ENCODE data around the gene ATP6V0D1.

ATP6V0D1 gene

GRCh38 chr16:67445441-67445912 is 35.5 kb downstream of the ATP6V0D1 start:
- no peaks in the 10 kb centered on the region for H3K27me3 Mint-ChIP-seq
- H3K9me3 Mint-ChIP-seq: no peaks in the 10 kb centered on the region
- H3K4me1 Mint-ChIP-seq: peaks cover 29% of the 10 kb centered on the region
- DNase-seq (ENCODE audit: low spot score in 2 of 2) (no peak), ATAC-seq (replicated peaks; ENCODE audit: extremely low read depth, poor library complexity, severe bottlenecking) (no peak)
- no peak overlapping the region for H3K4me3 Mint-ChIP-seq
- peak overlapping the region; percentile 60 for H3K27ac Mint-ChIP-seq (ENCODE audit: low read depth)
- peaks cover 12% of the 10 kb centered on the region for H3K36me3 Mint-ChIP-seq (ENCODE audit: insufficient read depth)

- DNase-seq (ENCODE audit: low spot score in 2 of 2) (no peak), ATAC-seq (replicated peaks; ENCODE audit: extremely low read depth, poor library complexity, severe bottlenecking) (no peak)
- Mint-ChIP-seq H3K9me3 (no peaks in the 10 kb centered on the region), H3K4me3 (no peak overlapping the region), H3K27ac (ENCODE audit: low read depth) (peak overlapping the region; percentile 60), H3K36me3 (ENCODE audit: insufficient read depth) (peaks cover 9% of the 10 kb centered on the region), H3K27me3 (no peaks in the 10 kb centered on the region), H3K4me1 (peaks cover 25% of the 10 kb centered on the region)
Measured at GRCh38 chr16:67445126-67445426, 35.9 kb downstream of the ATP6V0D1 start.

- Mint-ChIP-seq H3K36me3 (ENCODE audit: insufficient read depth) (peaks cover 8% of the 10 kb centered on the region), H3K27me3 (no peaks in the 10 kb centered on the region), H3K4me3 (no peak overlapping the region), H3K9me3 (no peaks in the 10 kb centered on the region), H3K4me1 (peaks cover 20% of the 10 kb centered on the region), H3K27ac (ENCODE audit: low read depth) (peak overlapping the region; percentile 60)
- DNase-seq (ENCODE audit: low spot score in 2 of 2) (no peak), ATAC-seq (replicated peaks; ENCODE audit: extremely low read depth, poor library complexity, severe bottlenecking) (no peak)
Measured at GRCh38 chr16:67444259-67445125, 36.5 kb downstream of the ATP6V0D1 start.

- ATAC-seq (replicated peaks; ENCODE audit: extremely low read depth, poor library complexity, severe bottlenecking): no peak
- Mint-ChIP-seq H3K4me1 (peaks cover 24% of the 10 kb centered on the region), H3K9me3 (no peaks in the 10 kb centered on the region), H3K4me3 (no peak overlapping the region), H3K27me3 (no peaks in the 10 kb centered on the region), H3K27ac (ENCODE audit: low read depth) (peak overlapping the region; percentile 35), H3K36me3 (ENCODE audit: insufficient read depth) (peaks cover 12% of the 10 kb centered on the region)
- DNase-seq (ENCODE audit: low spot score in 2 of 2): no peak
Measured at GRCh38 chr16:67443265-67443664, 37.7 kb downstream of the ATP6V0D1 start.

- no peak for ATAC-seq (replicated peaks; ENCODE audit: extremely low read depth, poor library complexity, severe bottlenecking)
- no peak overlapping the region for H3K27ac Mint-ChIP-seq (ENCODE audit: low read depth)
- no peak overlapping the region for H3K4me3 Mint-ChIP-seq
- peaks cover 12% of the 10 kb centered on the region for H3K36me3 Mint-ChIP-seq (ENCODE audit: insufficient read depth)
- peaks cover 24% of the 10 kb centered on the region for H3K4me1 Mint-ChIP-seq
- DNase-seq (ENCODE audit: low spot score in 2 of 2): no peak
- no peaks in the 10 kb centered on the region for H3K27me3 Mint-ChIP-seq
- no peaks in the 10 kb centered on the region for H3K9me3 Mint-ChIP-seq
Measured at GRCh38 chr16:67442581-67443255, 38.2 kb downstream of the ATP6V0D1 start.

GRCh38 chr16:67441907-67442306 is 39.0 kb downstream of the ATP6V0D1 start:
- peaks cover 12% of the 10 kb centered on the region for H3K36me3 Mint-ChIP-seq (ENCODE audit: insufficient read depth)
- H3K4me3 Mint-ChIP-seq: no peak overlapping the region
- DNase-seq (ENCODE audit: low spot score in 2 of 2) (no peak), ATAC-seq (replicated peaks; ENCODE audit: extremely low read depth, poor library complexity, severe bottlenecking) (no peak)
- H3K27ac Mint-ChIP-seq (ENCODE audit: low read depth): no peak overlapping the region
- H3K27me3 Mint-ChIP-seq: no peaks in the 10 kb centered on the region
- H3K9me3 Mint-ChIP-seq: no peaks in the 10 kb centered on the region
- peaks cover 22% of the 10 kb centered on the region for H3K4me1 Mint-ChIP-seq

GRCh38 chr16:67441271-67441753 is 39.6 kb downstream of the ATP6V0D1 start:
- Mint-ChIP-seq H3K27ac (ENCODE audit: low read depth) (no peak overlapping the region), H3K27me3 (no peaks in the 10 kb centered on the region), H3K36me3 (ENCODE audit: insufficient read depth) (peaks cover 10% of the 10 kb centered on the region), H3K4me1 (peaks cover 16% of the 10 kb centered on the region), H3K9me3 (no peaks in the 10 kb centered on the region), H3K4me3 (no peak overlapping the region)
- no peak for ATAC-seq (replicated peaks; ENCODE audit: extremely low read depth, poor library complexity, severe bottlenecking)
- DNase-seq (ENCODE audit: low spot score in 2 of 2): no peak

GRCh38 chr16:67438824-67439393 is 42.0 kb downstream of the ATP6V0D1 start:
- H3K27ac Mint-ChIP-seq (ENCODE audit: low read depth): no peak overlapping the region
- no peak for DNase-seq (ENCODE audit: low spot score in 2 of 2)
- H3K27me3 Mint-ChIP-seq: no peaks in the 10 kb centered on the region
- H3K9me3 Mint-ChIP-seq: no peaks in the 10 kb centered on the region
- H3K36me3 Mint-ChIP-seq (ENCODE audit: insufficient read depth): peaks cover 7% of the 10 kb centered on the region
- H3K4me1 Mint-ChIP-seq: peaks cover 8% of the 10 kb centered on the region
- no peak overlapping the region for H3K4me3 Mint-ChIP-seq
- no peak for ATAC-seq (replicated peaks; ENCODE audit: extremely low read depth, poor library complexity, severe bottlenecking)

GRCh38 chr16:67438098-67438791 is 42.7 kb downstream of the ATP6V0D1 start:
- ATAC-seq (replicated peaks; ENCODE audit: extremely low read depth, poor library complexity, severe bottlenecking): no peak
- Mint-ChIP-seq H3K4me1 (peaks cover 8% of the 10 kb centered on the region), H3K27ac (ENCODE audit: low read depth) (peak overlapping the region; percentile 69)

GRCh38 chr16:67437513-67437912 is 43.4 kb downstream of the ATP6V0D1 start:
- no peak for DNase-seq (ENCODE audit: low spot score in 2 of 2)
- Mint-ChIP-seq H3K9me3 (no peaks in the 10 kb centered on the region), H3K36me3 (ENCODE audit: insufficient read depth) (peaks cover 7% of the 10 kb centered on the region), H3K4me1 (peaks cover 8% of the 10 kb centered on the region), H3K27ac (ENCODE audit: low read depth) (peak overlapping the region; percentile 69), H3K4me3 (no peak overlapping the region), H3K27me3 (no peaks in the 10 kb centered on the region)
- no peak for ATAC-seq (replicated peaks; ENCODE audit: extremely low read depth, poor library complexity, severe bottlenecking)

More at GRCh38 chr16:67438098-67438791, 42.7 kb downstream of the ATP6V0D1 start:
- no peak for DNase-seq (ENCODE audit: low spot score in 2 of 2)
- Mint-ChIP-seq H3K9me3 (no peaks in the 10 kb centered on the region), H3K27me3 (no peaks in the 10 kb centered on the region), H3K36me3 (ENCODE audit: insufficient read depth) (peaks cover 7% of the 10 kb centered on the region), H3K4me3 (no peak overlapping the region)

GRCh38 chr16:67436640-67437193 is 44.2 kb downstream of the ATP6V0D1 start:
- peaks cover 7% of the 10 kb centered on the region for H3K36me3 Mint-ChIP-seq (ENCODE audit: insufficient read depth)
- H3K4me3 Mint-ChIP-seq: no peak overlapping the region
- no peaks in the 10 kb centered on the region for H3K9me3 Mint-ChIP-seq

GRCh38 chr16:67435758-67436164 is 45.2 kb downstream of the ATP6V0D1 start:
- Mint-ChIP-seq H3K4me1 (peaks cover 8% of the 10 kb centered on the region), H3K9me3 (no peaks in the 10 kb centered on the region), H3K4me3 (no peak overlapping the region), H3K27me3 (no peaks in the 10 kb centered on the region), H3K27ac (ENCODE audit: low read depth) (no peak overlapping the region), H3K36me3 (ENCODE audit: insufficient read depth) (peaks cover 6% of the 10 kb centered on the region)
- DNase-seq (ENCODE audit: low spot score in 2 of 2) (no peak), ATAC-seq (replicated peaks; ENCODE audit: extremely low read depth, poor library complexity, severe bottlenecking) (no peak)

More at GRCh38 chr16:67436640-67437193, 44.2 kb downstream of the ATP6V0D1 start:
- Mint-ChIP-seq H3K27ac (ENCODE audit: low read depth) (no peak overlapping the region), H3K4me1 (peaks cover 8% of the 10 kb centered on the region), H3K27me3 (no peaks in the 10 kb centered on the region)
- no peak for DNase-seq (ENCODE audit: low spot score in 2 of 2)
- ATAC-seq (replicated peaks; ENCODE audit: extremely low read depth, poor library complexity, severe bottlenecking): no peak
